Hepatocyte (in vitro differentiated cells): Measurements from ENCODE around the gene ITGB3. TPM values are rescaled to one million over a fixed set of nuclear protein-coding genes. Genes with fewer than 3 reads are reported as not detected.

Experiments
- DNase-seq: peaks from one replicate; pipeline ENCODE4 v3.0.0-alpha.2; 2016; ENCODE audit warnings: low spot score
- H2AFZ ChIP-seq: fragments of 200-600 bp; sonication (generic); 2 replicates; pipeline ENCODE4 v1.6.0; 2016; ENCODE audit warnings: antibody characterized with exemption, mild to moderate bottlenecking
- H3K27ac ChIP-seq: fragments of 200-600 bp; sonication (generic); 2 replicates; pipeline ENCODE4 v1.5.1; 2016; ENCODE audit warnings: mild to moderate bottlenecking
- H3K27me3 ChIP-seq: fragments of 200-600 bp; sonication (generic); 2 replicates; pipeline ENCODE4 v1.6.1; 2016
- H3K36me3 ChIP-seq: fragments of 200-600 bp; sonication (generic); replicated peaks from 2 replicates; pipeline ENCODE4 v1.5.1; 2016; ENCODE audit warnings: low read depth; ENCODE audit not compliant: insufficient read depth
- H3K4me1 ChIP-seq: fragments of 200-600 bp; sonication (generic); 2 replicates; pipeline ENCODE4 v1.5.1; 2016; ENCODE audit warnings: mild to moderate bottlenecking, moderate library complexity; ENCODE audit not compliant: insufficient read depth
- H3K4me2 ChIP-seq: fragments of 200-600 bp; sonication (generic); 2 replicates; pipeline ENCODE4 v1.6.0; 2016
- H3K4me3 ChIP-seq: fragments of 200-600 bp; sonication (generic); 2 replicates; pipeline ENCODE4 v1.5.1; 2016; ENCODE audit warnings: mild to moderate bottlenecking
- H3K79me2 ChIP-seq: fragments of 200-600 bp; sonication (generic); 2 replicates; pipeline ENCODE4 v1.6.0; 2017; ENCODE audit warnings: mild to moderate bottlenecking
- H3K9me2 ChIP-seq: fragments of 200-600 bp; sonication (generic); replicated peaks from 2 replicates; pipeline ENCODE4 v1.6.0; 2017; ENCODE audit warnings: mild to moderate bottlenecking; ENCODE audit not compliant: insufficient read depth
- H3K9me3 ChIP-seq: fragments of 200-600 bp; sonication (generic); 2 replicates; pipeline ENCODE4 v1.5.1; 2016; ENCODE audit warnings: low read depth, mild to moderate bottlenecking
- H4K20me1 ChIP-seq: fragments of 200-600 bp; sonication (generic); 2 replicates; pipeline ENCODE4 v1.6.0; 2016; ENCODE audit warnings: mild to moderate bottlenecking; ENCODE audit not compliant: insufficient read depth, poor library complexity, severe bottlenecking
- EZH2 ChIP-seq: fragments of 200-600 bp; sonication (generic); IDR thresholded peaks from 2 replicates; pipeline ENCODE4 v1.6.1; 2016; ENCODE audit warnings: antibody characterized with exemption, mild to moderate bottlenecking, borderline replicate concordance
- EZH2phosphoT487 ChIP-seq: fragments of 200-600 bp; sonication (generic); IDR thresholded peaks from one replicate; pipeline ENCODE4 v1.6.1; 2018; ENCODE audit warnings: antibody characterized with exemption, mild to moderate bottlenecking, low read depth, moderate library complexity; ENCODE audit not compliant: unreplicated experiment, severe bottlenecking
- WGBS: methylation state at CpG from one replicate; pipeline ENCODE4 v1.1.6; 2016; ENCODE audit warnings: low lambda C conversion rate; ENCODE audit errors: missing lambda C conversion rate; 5-methylcytosine and 5-hydroxymethylcytosine counted together
- polyA plus RNA-seq: library from polyadenylated mRNA; unstranded; fragments of >200 nt; fragmentation: Nextera tagmentation; extraction: Ambion mirVana; gene quantifications from 2 replicates; pipeline ENCODE4 v1.2.1, GENCODE V29; 2016
- total RNA-seq: library from RNA; depleted of rRNA; stranded (reverse); fragments of >200 nt; gene quantifications from 2 replicates; pipeline ENCODE4 v1.2.3, GENCODE V29; 2014
- TF ChIP-seq, protein P1 (sequence below): fragments of 200-600 bp; sonication (generic); IDR thresholded peaks from 2 replicates; pipeline ENCODE4 v1.5.1; 2016; ENCODE audit warnings: antibody characterized with exemption, mild to moderate bottlenecking; ENCODE audit not compliant: poor library complexity

ITGB3 gene
- total and polyA plus RNA-seq, 2 experiments from 2014 or later, result 0.66 to 1.4 TPM

DNA sequence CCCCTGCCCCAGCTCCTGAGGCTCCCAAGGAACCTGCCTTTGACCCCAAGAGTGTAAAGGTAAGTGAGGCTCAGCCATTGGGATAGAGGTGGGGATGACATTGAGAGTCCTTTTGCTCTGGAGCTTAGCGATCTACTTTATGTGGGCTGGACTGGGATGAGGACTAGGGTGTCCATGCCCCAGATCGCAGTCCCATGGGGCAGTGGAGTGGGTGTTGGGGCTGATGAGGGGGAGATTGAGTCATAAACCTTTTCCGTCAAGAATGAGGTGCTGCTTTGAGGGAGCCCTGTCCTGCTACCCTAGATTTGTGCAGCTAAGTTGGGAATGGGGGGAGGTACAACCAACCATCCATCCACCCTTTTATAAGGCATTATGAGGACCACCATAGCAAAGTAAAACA is 44.1 kb upstream of the ITGB3 start:
- no peak overlapping the region for H2AFZ ChIP-seq
- no peaks in the 10 kb centered on the region for H3K27me3 ChIP-seq
- H3K9me3 ChIP-seq, result no peaks in the 10 kb centered on the region
- no peaks in the 10 kb centered on the region for H3K36me3 ChIP-seq
- no peak for DNase-seq
- H4K20me1 ChIP-seq, result no peaks in the 10 kb centered on the region
- no peak overlapping the region for H3K27ac ChIP-seq
- H3K4me3 ChIP-seq, result no peak overlapping the region
- no peaks in the 10 kb centered on the region for H3K9me2 ChIP-seq
- H3K79me2 ChIP-seq, result no peaks in the 10 kb centered on the region
- TF ChIP-seq EZH2 (no peak), EZH2phosphoT487 (no peak)
- TF ChIP-seq, protein P1, sequence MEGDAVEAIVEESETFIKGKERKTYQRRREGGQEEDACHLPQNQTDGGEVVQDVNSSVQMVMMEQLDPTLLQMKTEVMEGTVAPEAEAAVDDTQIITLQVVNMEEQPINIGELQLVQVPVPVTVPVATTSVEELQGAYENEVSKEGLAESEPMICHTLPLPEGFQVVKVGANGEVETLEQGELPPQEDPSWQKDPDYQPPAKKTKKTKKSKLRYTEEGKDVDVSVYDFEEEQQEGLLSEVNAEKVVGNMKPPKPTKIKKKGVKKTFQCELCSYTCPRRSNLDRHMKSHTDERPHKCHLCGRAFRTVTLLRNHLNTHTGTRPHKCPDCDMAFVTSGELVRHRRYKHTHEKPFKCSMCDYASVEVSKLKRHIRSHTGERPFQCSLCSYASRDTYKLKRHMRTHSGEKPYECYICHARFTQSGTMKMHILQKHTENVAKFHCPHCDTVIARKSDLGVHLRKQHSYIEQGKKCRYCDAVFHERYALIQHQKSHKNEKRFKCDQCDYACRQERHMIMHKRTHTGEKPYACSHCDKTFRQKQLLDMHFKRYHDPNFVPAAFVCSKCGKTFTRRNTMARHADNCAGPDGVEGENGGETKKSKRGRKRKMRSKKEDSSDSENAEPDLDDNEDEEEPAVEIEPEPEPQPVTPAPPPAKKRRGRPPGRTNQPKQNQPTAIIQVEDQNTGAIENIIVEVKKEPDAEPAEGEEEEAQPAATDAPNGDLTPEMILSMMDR, result no peak
- H3K4me1 ChIP-seq, result peaks cover 10% of the 10 kb centered on the region
- H3K4me2 ChIP-seq, result no peak overlapping the region
- 98% methylated on average over 3 of the region's 3 CpGs for WGBS

DNA sequence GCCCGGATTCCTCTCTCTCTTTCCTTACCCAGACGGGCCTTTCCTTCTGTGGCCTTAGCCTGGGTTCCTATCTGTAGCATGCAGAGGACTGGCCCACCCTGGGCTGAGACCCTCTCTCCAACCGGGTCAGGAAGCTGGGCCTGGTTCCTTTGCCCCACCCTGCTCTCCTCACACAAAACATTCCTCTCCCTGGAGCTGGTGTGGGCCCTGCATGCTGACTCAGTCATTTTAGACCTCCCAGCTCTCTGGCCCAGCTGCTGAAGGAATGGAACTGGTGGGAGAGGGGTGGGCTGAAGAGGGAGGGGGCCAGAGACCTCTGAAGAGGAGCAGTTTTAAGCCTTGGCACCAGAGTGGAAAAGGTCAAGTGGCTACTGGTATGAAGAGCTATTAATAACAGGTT is 43.5 kb upstream of the ITGB3 start:
- WGBS, result 69% methylated on average over 3 of the region's 3 CpGs

DNA sequence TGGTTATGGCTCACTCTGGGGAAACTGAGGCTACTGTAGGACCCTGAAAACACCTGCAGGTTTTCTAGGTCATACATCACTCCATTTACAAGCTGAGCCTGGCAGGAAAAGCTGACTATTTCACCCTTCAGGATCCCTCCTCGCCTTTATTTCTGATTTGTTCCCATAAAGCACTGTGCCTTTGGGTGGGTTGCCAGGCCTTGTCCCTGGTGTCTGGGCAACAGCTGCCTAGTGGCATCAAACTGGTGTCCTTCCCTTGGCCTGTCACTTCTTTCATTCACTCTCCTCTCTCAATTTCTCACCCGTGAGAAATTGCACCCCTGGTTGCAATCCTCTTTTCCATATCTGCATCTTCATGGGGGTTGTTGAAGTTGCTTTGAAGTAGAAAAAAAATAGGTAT is 42.8 kb upstream of the ITGB3 start:
- 82% methylated on average over 2 of the region's 2 CpGs for WGBS

More for the DNA sequence above, 43.5 kb upstream of the ITGB3 start:
- H3K9me2 ChIP-seq, result no peaks in the 10 kb centered on the region
- no peaks in the 10 kb centered on the region for H4K20me1 ChIP-seq
- H2AFZ ChIP-seq, result no peak overlapping the region
- no peaks in the 10 kb centered on the region for H3K36me3 ChIP-seq
- TF ChIP-seq, protein P1, result no peak
- TF ChIP-seq EZH2, result no peak
- TF ChIP-seq EZH2phosphoT487, result no peak
- peaks cover 4% of the 10 kb centered on the region for H3K4me1 ChIP-seq
- H3K27ac ChIP-seq, result no peak overlapping the region
- no peaks in the 10 kb centered on the region for H3K9me3 ChIP-seq
- no peak overlapping the region for H3K4me2 ChIP-seq
- H3K27me3 ChIP-seq, result no peaks in the 10 kb centered on the region
- DNase-seq, result no peak
- H3K4me3 ChIP-seq, result no peak overlapping the region
- no peaks in the 10 kb centered on the region for H3K79me2 ChIP-seq

More for the DNA sequence above, 42.8 kb upstream of the ITGB3 start:
- no peaks in the 10 kb centered on the region for H3K4me1 ChIP-seq
- H3K36me3 ChIP-seq, result no peaks in the 10 kb centered on the region
- H3K4me2 ChIP-seq, result no peak overlapping the region
- H4K20me1 ChIP-seq, result no peaks in the 10 kb centered on the region
- H3K9me3 ChIP-seq, result no peaks in the 10 kb centered on the region
- H3K4me3 ChIP-seq, result no peak overlapping the region
- TF ChIP-seq EZH2phosphoT487 (no peak), EZH2 (no peak)
- TF ChIP-seq, protein P1, result no peak
- no peak overlapping the region for H2AFZ ChIP-seq
- no peak overlapping the region for H3K27ac ChIP-seq
- H3K79me2 ChIP-seq, result no peaks in the 10 kb centered on the region
- DNase-seq, result no peak
- H3K27me3 ChIP-seq, result no peaks in the 10 kb centered on the region
- no peaks in the 10 kb centered on the region for H3K9me2 ChIP-seq
